Ureter (tissue), 1 donor: ENCODE measurements around the gene HSPB7. TPM values are rescaled to one million over a fixed set of nuclear protein-coding genes. Genes with fewer than 3 reads are reported as not detected.
"Not testable (repeated sequence)": the region's sequence is repeated elsewhere in the genome, so short reads cannot be mapped to it uniquely, and the experiment has no call there.

ENCODE experiments used
- DNase-seq: peaks from one replicate; pipeline ENCODE4 v3.0.0-alpha.2; 2020; ENCODE audit warnings: low spot score
- total RNA-seq: library from RNA; stranded (reverse); gene quantifications from one replicate; pipeline ENCODE4 v1.2.4, GENCODE V29; 2023
- donor health status: DM: yes; HTN: yes; CAD: no.

HSPB7 gene
- total RNA-seq, 1 donor from 2014 or later: 36.2 TPM

GRCh38 chr1:16050328-16050727, 32.5 kb upstream of the HSPB7 start:
- DNase-seq: no peak

DNA sequence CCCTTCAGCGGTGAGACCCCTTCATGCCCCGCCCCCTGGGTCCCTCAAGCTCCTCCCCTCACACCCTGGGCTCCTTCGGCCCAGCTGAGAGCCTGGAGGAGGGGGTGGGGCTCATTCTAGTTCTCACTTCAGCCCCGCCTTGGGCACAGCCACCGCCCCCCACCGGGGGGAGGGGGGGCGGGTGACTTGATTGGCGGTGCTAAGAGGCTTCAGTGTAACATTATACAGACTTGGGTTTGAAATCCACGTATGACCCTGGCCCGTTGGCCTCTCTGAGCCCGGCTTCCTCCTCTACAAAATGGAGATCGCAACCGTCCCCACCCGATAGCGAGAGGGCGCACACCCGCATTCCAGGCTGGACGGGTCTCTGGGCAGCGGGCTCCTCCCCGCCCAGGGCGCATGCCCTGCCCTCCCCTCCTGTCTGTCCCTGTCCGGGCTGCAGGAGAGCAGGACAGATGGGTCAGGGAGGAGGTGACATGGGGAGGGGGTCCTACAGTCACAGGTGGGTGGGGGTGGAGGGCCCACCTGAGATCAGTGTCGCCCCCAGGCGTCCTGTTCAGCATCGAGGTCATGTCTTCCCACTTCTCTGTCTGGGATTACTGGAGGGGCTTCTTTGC, 30.8 kb upstream of the HSPB7 start:
- peak; percentile 65 for DNase-seq

DNA sequence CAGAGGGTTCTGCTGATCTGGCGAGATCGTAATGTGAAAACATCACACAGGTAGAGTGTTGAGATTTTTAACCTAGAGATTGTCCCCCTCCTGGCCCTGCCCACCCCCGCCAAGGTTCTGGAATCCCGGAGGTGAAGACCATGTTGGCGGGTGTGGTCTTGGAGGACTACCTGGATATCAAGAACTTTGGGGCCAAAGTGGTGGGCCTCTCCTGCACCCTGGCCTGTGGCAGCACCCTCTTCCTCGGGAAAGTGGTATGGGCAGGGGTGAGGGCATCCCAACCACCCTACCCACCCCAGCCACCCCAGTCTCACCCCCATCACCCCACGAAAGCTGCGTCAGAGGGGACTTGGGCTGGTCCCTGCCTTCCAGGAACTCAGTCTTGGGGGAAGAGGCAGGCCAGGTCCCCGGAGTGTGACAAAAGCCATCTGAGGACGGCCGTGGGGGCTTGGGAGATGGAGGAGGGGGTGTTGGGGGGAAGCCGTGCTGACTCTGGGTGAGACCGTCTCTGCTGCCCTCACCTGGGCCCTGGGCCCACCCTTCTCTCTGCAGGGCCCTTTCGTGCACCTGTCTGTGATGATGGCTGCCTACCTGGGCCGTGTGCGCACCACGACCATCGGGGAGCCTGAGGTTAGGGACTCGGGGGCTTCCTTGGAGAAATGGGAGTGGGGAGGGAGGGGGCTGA, 30.1 kb upstream of the HSPB7 start:
- no peak for DNase-seq

- no peak for DNase-seq
Observed at GRCh38 chr1:16046842-16047241, 29.0 kb upstream of the HSPB7 start.

DNA sequence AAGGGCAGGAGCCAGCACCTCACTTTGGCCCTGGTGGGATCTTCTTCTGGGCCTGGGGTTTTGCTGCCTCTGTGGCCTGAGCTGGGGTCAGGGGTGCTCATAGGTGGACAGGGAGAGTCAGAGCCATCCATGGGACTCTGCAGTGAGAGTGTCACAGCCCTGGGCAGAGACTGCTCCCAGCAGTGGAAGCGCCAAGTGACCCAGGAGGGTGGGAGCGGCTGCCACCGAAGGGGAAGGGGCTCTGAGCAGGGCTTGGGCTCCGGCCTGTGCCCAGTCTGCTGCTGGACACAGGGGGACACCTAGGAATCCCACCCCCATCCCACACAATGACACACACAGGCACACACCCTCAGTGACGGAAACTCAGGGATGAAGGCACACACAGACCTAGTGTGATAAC, 26.1 kb upstream of the HSPB7 start:
- no peak for DNase-seq

- DNase-seq: no peak
Observed at GRCh38 chr1:16043521-16043920, 25.7 kb upstream of the HSPB7 start, which contains the start of gene CLCNKB. Gene CLCNKB, plus strand, starts transcription at chr1:16043782. Its CDS starts 711 bp downstream, at chr1:16044493.

GRCh38 chr1:16042654-16043053, 24.8 kb upstream of the HSPB7 start:
- DNase-seq: not testable (repeated sequence)

DNA sequence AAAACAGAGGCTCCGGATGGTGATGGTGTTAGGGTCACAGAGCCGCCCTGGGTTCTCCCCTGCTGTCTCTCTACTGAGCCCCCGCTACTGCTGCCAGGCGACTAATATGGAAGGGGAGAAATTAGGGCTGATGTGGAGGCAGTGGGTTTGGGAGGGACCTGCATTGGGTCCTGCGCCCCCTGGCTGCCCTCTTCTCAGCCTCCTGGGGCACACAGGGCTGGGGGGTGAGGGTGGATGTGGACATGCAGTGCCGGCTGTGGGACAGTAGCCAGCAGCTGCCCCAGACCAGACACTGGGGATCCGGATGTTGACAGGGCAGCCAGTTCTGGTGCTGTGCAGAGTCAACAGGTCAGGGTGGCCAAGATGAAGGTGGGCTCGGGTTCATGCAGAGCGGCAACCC, 24.3 kb upstream of the HSPB7 start:
- DNase-seq: no peak

- no peak for DNase-seq
Observed at GRCh38 chr1:16041200-16041599, 23.4 kb upstream of the HSPB7 start.

DNA sequence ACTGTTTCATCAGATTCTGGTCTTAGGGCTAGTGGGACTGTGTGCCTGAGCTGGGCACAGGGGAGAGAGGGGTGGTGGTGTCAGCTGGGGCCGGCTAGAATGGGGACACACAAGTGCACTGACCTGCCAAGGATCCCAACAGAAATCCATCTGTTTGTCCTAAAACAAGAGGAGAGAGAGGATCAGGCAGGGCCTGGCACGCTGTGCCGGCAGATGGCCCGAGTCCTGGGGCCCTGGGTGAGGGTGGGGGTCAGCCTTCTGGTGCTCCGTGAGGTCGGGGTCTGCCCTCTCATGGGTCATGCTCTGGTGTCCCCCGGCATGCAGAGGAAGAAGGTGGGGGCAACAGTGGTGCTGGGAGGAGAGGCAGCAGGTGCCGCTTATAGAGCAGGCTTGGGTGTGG, 22.0 kb upstream of the HSPB7 start:
- DNase-seq: not testable (repeated sequence)

GRCh38 chr1:16038620-16038912, 20.7 kb upstream of the HSPB7 start:
- no peak for DNase-seq

GRCh38 chr1:16036461-16036860, 18.6 kb upstream of the HSPB7 start:
- DNase-seq: not testable (repeated sequence)

- DNase-seq: not testable (repeated sequence)
Observed at GRCh38 chr1:16033103-16033632, 15.3 kb upstream of the HSPB7 start.

DNA sequence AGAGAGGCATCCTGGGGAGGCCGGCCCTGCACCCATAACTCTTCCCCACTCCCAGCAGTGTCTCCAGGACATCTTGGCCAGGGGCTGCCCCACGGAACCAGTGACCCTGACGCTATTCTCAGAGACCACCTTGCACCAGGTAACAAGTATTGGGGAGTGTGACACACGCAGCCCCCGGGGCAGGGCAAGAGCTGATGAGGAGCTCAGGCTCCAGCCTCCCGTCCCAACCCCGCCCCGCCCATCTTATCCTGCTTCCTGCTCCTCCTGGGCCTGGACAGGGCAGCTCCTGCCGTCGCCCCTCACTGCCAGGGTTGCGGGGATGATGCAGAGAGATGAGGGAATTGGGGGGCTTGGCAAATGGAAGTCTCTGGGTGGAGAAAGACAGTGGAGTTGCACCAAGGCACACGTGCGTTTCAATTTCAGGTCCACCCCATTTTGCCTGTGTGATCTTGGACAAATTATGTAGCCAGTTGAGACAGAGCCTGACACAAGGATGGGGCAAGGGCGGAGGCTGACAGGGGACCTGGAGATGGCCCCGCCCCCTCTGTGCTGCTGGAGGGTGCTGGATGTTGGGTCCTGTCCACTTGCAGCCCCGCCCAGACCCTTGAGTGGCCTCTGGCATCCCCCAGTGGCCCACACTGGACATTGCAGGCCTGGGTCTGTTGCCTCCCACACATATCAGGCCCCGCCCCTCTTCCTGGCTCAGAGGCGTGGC, 14.7 kb upstream of the HSPB7 start:
- DNase-seq: peak; percentile 86

- no peak for DNase-seq
Observed at GRCh38 chr1:16031551-16031950, 13.7 kb upstream of the HSPB7 start.

DNA sequence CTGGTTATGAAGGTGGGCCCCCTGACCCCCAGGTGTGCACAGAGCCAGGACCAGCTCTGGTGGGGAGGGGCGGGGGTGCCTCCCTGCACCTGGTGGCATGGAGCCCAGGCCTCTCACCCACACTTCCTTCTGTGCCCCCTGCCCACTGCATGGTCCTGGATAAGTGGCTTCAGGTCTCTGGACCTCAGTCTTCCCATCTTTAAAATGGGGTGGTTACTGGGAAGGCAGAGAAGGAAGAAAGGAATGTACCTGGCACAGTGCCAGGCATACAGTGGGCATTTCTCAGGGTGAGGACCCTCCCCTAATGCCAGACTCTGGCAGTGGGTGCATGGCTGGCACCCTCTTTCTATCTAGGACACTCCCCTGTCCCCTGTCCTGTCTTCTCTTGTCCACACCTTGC, 11.4 kb upstream of the HSPB7 start:
- no peak for DNase-seq

DNA sequence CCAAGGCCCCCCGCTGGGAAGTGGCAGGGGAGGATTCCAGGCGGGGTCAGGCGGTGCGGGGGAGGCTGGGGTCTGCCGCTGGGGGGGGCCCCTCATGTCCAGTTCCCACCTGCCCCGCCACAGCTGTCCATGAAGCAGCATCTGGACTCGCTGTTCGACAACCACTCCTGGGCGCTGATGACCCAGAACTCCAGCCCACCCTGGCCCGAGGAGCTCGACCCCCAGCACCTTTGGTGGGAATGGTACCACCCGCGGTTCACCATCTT, 11.1 kb upstream of the HSPB7 start:
- not testable (repeated sequence) for DNase-seq

GRCh38 chr1:16028237-16029002, 10.6 kb upstream of the HSPB7 start:
- no peak for DNase-seq

DNA sequence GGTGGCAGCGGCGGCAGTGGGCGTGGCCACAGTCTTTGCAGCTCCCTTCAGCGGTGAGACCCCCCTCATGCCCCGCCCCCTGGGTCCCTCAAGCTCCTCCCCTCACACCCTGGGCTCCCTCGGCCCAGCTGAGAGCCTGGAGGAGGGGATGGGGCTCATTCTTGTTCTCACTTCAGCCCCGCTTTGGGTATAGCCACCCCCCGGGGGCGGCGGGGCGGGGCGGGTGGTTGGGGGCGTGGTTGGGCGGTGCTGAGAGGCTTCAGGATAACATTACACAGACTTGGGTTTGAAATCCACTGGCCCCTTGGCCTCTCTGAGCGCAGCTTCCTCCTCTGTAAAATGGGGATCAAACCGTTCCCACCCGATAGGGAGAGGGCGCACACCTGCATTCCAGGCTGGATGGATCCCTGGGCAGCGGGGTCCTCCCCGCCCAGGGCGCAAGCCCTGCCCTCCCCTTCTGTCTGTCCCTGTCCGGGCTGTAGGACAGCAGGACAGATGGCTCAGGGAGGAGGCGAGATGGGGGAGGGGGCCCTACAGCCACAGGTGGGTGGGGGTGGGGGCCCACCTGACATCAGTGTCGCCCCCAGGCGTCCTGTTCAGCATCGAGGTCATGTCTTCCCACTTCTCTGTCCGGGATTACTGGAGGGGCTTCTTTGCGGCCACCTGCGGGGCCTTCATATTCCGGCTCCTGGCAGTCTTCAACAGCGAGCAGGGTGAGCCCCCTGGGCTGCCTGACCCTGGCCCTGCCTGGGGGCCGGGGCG, 9.1 kb upstream of the HSPB7 start:
- no peak for DNase-seq

DNA sequence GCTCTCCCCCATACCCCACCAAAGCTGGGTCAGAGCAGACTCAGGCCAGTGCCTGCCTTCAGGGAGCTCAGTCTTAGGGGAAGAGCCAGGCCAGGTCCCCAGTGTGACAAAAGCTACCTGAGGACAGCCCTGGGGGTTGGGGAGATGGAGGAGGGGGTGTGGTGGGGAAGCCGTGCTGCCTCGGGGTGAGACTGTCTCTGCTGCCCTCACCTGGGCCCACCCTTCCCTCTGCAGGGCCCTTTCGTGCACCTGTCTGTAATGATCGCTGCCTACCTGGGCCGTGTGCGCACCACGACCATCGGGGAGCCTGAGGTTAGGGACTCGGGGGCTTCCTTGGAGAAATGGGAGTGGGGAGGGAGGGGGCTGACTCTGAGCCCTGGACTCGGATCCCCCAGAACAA, 8.5 kb upstream of the HSPB7 start:
- not testable (repeated sequence) for DNase-seq

GRCh38 chr1:16023050-16023653, 5.3 kb upstream of the HSPB7 start:
- no peak for DNase-seq
